ENCODE results near the gene HSD17B8. TPM values are rescaled to one million over a fixed set of nuclear protein-coding genes. Genes with fewer than 3 reads are reported as not detected.
A peak's percentile ranks its signal among the peaks of the same experiment; 100 is the strongest.

The HSD17B8 gene
- polyA plus RNA-seq, 1 donor (not counting 4 experiments of a cell fraction or from before 2014, with no cell fraction given) = 18.6 TPM

DNA sequence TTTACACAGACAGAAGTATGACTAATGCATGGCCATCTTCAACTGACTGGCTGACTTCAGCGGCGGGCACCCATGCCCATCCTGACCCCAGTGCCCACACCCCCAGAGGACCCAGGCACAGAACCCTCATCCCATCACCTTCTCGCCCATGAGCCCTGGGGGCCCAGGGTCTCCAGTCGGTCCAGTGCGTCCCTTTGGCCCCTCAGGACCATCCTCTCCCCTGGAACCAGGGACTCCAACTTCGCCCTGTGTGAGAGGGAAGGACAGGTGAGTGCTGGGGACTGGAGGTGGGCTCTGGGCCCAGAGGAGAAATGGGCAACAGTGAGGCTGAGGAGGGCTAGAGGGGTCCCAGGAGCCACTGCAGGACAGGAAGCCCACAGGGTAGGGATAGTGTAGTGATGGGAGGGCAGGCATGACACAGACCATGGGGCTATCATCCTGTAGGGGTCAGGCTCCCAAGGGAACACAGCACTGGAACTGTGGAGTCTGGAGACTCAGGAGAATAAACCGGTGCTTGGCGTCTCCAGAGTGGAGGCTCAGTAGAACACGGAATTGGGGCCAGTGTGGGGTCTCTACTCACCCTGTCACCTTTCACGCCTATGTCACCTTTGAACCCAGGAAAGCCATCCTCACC is 28.9 kb upstream of the HSD17B8 start:
- dilution Hi-C loops (cut with MboI; ENCODE audit: extremely low pct_ligation_motif_present, low sequenced_read_pairs) = no loop called here
- no peak for TF ChIP-seq EZH2 (IDR thresholded peaks at IDR 0.05; ENCODE audit: low read length)
- TF ChIP-seq, protein P1, sequence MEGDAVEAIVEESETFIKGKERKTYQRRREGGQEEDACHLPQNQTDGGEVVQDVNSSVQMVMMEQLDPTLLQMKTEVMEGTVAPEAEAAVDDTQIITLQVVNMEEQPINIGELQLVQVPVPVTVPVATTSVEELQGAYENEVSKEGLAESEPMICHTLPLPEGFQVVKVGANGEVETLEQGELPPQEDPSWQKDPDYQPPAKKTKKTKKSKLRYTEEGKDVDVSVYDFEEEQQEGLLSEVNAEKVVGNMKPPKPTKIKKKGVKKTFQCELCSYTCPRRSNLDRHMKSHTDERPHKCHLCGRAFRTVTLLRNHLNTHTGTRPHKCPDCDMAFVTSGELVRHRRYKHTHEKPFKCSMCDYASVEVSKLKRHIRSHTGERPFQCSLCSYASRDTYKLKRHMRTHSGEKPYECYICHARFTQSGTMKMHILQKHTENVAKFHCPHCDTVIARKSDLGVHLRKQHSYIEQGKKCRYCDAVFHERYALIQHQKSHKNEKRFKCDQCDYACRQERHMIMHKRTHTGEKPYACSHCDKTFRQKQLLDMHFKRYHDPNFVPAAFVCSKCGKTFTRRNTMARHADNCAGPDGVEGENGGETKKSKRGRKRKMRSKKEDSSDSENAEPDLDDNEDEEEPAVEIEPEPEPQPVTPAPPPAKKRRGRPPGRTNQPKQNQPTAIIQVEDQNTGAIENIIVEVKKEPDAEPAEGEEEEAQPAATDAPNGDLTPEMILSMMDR (optimal IDR thresholded peaks at IDR 0.05 in 1 of 3, IDR thresholded peaks at IDR 0.05 in 1 of 3, conservative IDR thresholded peaks at IDR 0.05 in 1 of 3; ENCODE audit: extremely low read depth in 1 of 3, insufficient read depth in 2 of 3, low read length in 3 of 3) = peak in 1 of 3 experiments; percentile 34
- no peak overlapping the region for H3K27ac ChIP-seq (ENCODE audit: control insufficient read depth, insufficient read depth, low read length)
- no peaks in the 10 kb centered on the region for H3K9me1 ChIP-seq (ENCODE audit: control insufficient read depth, extremely low read depth, insufficient read depth, low read length)
- H3K4me2 ChIP-seq (ENCODE audit: control insufficient read depth, extremely low read depth, insufficient read depth, low read depth, low read length) = no peak overlapping the region
- DNase-seq (ENCODE audit: low read depth, low spot score) = no peak
- H2AFZ ChIP-seq (ENCODE audit: control insufficient read depth, low read length) = no peak overlapping the region
- no peak overlapping the region for H3K9ac ChIP-seq (ENCODE audit: control insufficient read depth, extremely low read depth, insufficient read depth, low read length)
- no peak overlapping the region for H3K4me3 ChIP-seq (ENCODE audit: control insufficient read depth in 2 of 3, extremely low read depth in 1 of 3, insufficient read depth in 2 of 3, low read depth in 1 of 3, low read length in 3 of 3)
- H3K9me3 ChIP-seq (ENCODE audit: control insufficient read depth, low read depth, low read length) = no peaks in the 10 kb centered on the region
- no peak for FAIRE-seq
- no peaks in the 10 kb centered on the region for H3K4me1 ChIP-seq (ENCODE audit: control insufficient read depth, extremely low read depth, insufficient read depth, low read length)
- peaks cover 2% of the 10 kb centered on the region for H3K27me3 ChIP-seq (ENCODE audit: control insufficient read depth, extremely low read depth, insufficient read depth, low read length)
- no peaks in the 10 kb centered on the region for H3K36me3 ChIP-seq (ENCODE audit: control insufficient read depth in 2 of 2, extremely low read depth in 1 of 2, insufficient read depth in 2 of 2, low read length in 2 of 2)
- H3K79me2 ChIP-seq (ENCODE audit: control insufficient read depth, insufficient read depth, low read length) = no peaks in the 10 kb centered on the region
- H4K20me1 ChIP-seq (ENCODE audit: control insufficient read depth, extremely low read depth, insufficient read depth, low read length) = no peaks in the 10 kb centered on the region

DNA sequence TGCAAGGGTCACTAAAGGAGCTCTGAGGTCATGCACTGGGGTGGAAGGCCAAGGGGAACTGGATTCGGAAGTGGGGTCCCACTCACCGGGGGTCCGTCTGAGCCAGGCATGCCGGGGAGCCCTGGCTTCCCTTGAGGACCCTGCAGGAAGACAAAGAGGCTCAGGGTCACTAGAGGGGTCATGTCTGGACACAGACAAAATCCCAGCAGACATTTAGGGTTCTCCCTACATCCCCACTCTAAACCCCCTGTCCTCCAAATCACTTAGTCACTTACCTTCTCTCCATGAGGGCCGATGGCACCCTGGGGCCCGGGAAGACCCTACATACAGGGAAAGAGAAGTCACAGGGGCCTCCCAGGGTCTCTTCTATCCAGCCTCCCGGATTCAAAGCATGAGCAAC is 27.5 kb upstream of the HSD17B8 start:
- DNase-seq (ENCODE audit: low read depth, low spot score) = no peak
- Histone ChIP-seq H4K20me1 (ENCODE audit: control insufficient read depth, extremely low read depth, insufficient read depth, low read length) (no peaks in the 10 kb centered on the region), H3K9me1 (ENCODE audit: control insufficient read depth, extremely low read depth, insufficient read depth, low read length) (no peaks in the 10 kb centered on the region), H3K4me2 (ENCODE audit: control insufficient read depth, extremely low read depth, insufficient read depth, low read depth, low read length) (no peak overlapping the region), H3K27me3 (ENCODE audit: control insufficient read depth, extremely low read depth, insufficient read depth, low read length) (peaks cover 2% of the 10 kb centered on the region), H2AFZ (ENCODE audit: control insufficient read depth, low read length) (no peak overlapping the region), H3K9me3 (ENCODE audit: control insufficient read depth, low read depth, low read length) (no peaks in the 10 kb centered on the region), H3K79me2 (ENCODE audit: control insufficient read depth, insufficient read depth, low read length) (no peaks in the 10 kb centered on the region), H3K4me1 (ENCODE audit: control insufficient read depth, extremely low read depth, insufficient read depth, low read length) (no peaks in the 10 kb centered on the region), H3K36me3 (ENCODE audit: control insufficient read depth in 2 of 2, extremely low read depth in 1 of 2, insufficient read depth in 2 of 2, low read length in 2 of 2) (no peaks in the 10 kb centered on the region), H3K9ac (ENCODE audit: control insufficient read depth, extremely low read depth, insufficient read depth, low read length) (no peak overlapping the region), H3K4me3 (ENCODE audit: control insufficient read depth in 2 of 3, extremely low read depth in 1 of 3, insufficient read depth in 2 of 3, low read depth in 1 of 3, low read length in 3 of 3) (no peak overlapping the region), H3K27ac (ENCODE audit: control insufficient read depth, insufficient read depth, low read length) (no peak overlapping the region)
- no peak for FAIRE-seq
- dilution Hi-C loops (cut with MboI; ENCODE audit: extremely low pct_ligation_motif_present, low sequenced_read_pairs) = no loop called here
- TF ChIP-seq, protein P1 (optimal IDR thresholded peaks at IDR 0.05 in 1 of 3, IDR thresholded peaks at IDR 0.05 in 1 of 3, conservative IDR thresholded peaks at IDR 0.05 in 1 of 3; ENCODE audit: extremely low read depth in 1 of 3, insufficient read depth in 2 of 3, low read length in 3 of 3) = no peak
- no peak for TF ChIP-seq EZH2 (IDR thresholded peaks at IDR 0.05; ENCODE audit: low read length)

Data from keratinocyte (primary cell).